Mesendoderm (in vitro differentiated cells): ENCODE data around the gene ALB. TPM values are rescaled to one million over a fixed set of nuclear protein-coding genes. Genes with fewer than 3 reads are reported as not detected.
"Not testable (repeated sequence)": the region's sequence is repeated elsewhere in the genome, so short reads cannot be mapped to it uniquely, and the experiment has no call there.

ENCODE experiments used
- DNase-seq: peaks from one replicate; pipeline ENCODE4 v3.0.0; 2013
- H2AK5ac ChIP-seq: 2 replicates; pipeline ENCODE4 v1.6.1; 2013; ENCODE audit warnings: low read length, inconsistent platforms
- H2BK120ac ChIP-seq: 2 replicates; pipeline ENCODE4 v1.6.1; 2013; ENCODE audit warnings: low read depth, mild to moderate bottlenecking, low read length, moderate library complexity, mixed read lengths
- H2BK15ac ChIP-seq: replicated peaks from 2 replicates; pipeline ENCODE4 v1.6.1; 2013; ENCODE audit warnings: low read depth, mild to moderate bottlenecking, moderate library complexity
- H2BK5ac ChIP-seq: 2 replicates; pipeline ENCODE4 v1.6.1; 2013; ENCODE audit warnings: low read length, inconsistent platforms
- H3K18ac ChIP-seq: 2 replicates; pipeline ENCODE4 v1.6.1; 2013; ENCODE audit warnings: mild to moderate bottlenecking, low read length, mixed read lengths
- H3K23ac ChIP-seq: one replicate; pipeline ENCODE4 v1.6.1; 2013; ENCODE audit warnings: low read length
- H3K27ac ChIP-seq: 2 replicates; pipeline ENCODE4 v1.5.1; 2013; ENCODE audit warnings: low read depth, mild to moderate bottlenecking, inconsistent platforms, low read length, moderate library complexity
- H3K27me3 ChIP-seq: 2 replicates; pipeline ENCODE4 v1.6.1; 2013; ENCODE audit warnings: low read length, control low read depth, mild to moderate bottlenecking, inconsistent platforms; ENCODE audit not compliant: insufficient read depth, poor library complexity
- H3K36me3 ChIP-seq: 2 replicates; pipeline ENCODE4 v1.6.1; 2013; ENCODE audit warnings: low read length, inconsistent platforms; ENCODE audit not compliant: control insufficient read depth, insufficient read depth
- H3K4ac ChIP-seq: one replicate; pipeline ENCODE4 v1.6.1; 2013; ENCODE audit warnings: low read depth, mild to moderate bottlenecking, low read length, moderate library complexity
- H3K4me1 ChIP-seq: 2 replicates; pipeline ENCODE4 v1.6.1; 2013; ENCODE audit warnings: low read depth, low read length, inconsistent platforms; ENCODE audit not compliant: control insufficient read depth
- H3K4me2 ChIP-seq: 2 replicates; pipeline ENCODE4 v1.6.1; 2013; ENCODE audit warnings: low read length
- H3K4me3 ChIP-seq: 2 replicates; pipeline ENCODE4 v1.5.1; 2013; ENCODE audit warnings: mild to moderate bottlenecking, low read length
- H3K56ac ChIP-seq: one replicate; pipeline ENCODE4 v1.6.1; 2013; ENCODE audit warnings: low read length
- H3K79me1 ChIP-seq: 2 replicates; pipeline ENCODE4 v1.6.1; 2013; ENCODE audit warnings: low read length, inconsistent platforms
- H3K79me2 ChIP-seq: 2 replicates; pipeline ENCODE4 v1.6.1; 2013; ENCODE audit warnings: mild to moderate bottlenecking, low read length; ENCODE audit not compliant: control insufficient read depth, insufficient read depth
- H3K9ac ChIP-seq: 2 replicates; pipeline ENCODE4 v1.6.1; 2013; ENCODE audit warnings: low read length, inconsistent platforms
- H4K5ac ChIP-seq: one replicate; pipeline ENCODE4 v1.6.1; 2013; ENCODE audit warnings: low read length
- H4K8ac ChIP-seq: one replicate; pipeline ENCODE4 v1.6.1; 2013; ENCODE audit warnings: low read depth, mild to moderate bottlenecking, control low read depth, low read length, moderate library complexity
- WGBS: extraction: QIAGEN DNeasy Blood & Tissue Kit; methylation state at CpG from one replicate; pipeline ENCODE4 v1.1.7; 2013; ENCODE audit warnings: low lambda C conversion rate, missing lambda C conversion rate; ENCODE audit not compliant: insufficient coverage; ENCODE audit errors: extremely low coverage; 5-methylcytosine and 5-hydroxymethylcytosine counted together
- polyA plus RNA-seq, 2 experiments: library from polyadenylated mRNA; stranded (reverse); fragments of 200-250 nt; gene quantifications; one replicate each; pipeline ENCODE4 v1.2.3, GENCODE V29; 2013

Gene ALB
- 0.56 TPM for polyA plus RNA-seq (2013, experiment 1 of 2)
- 0.53 TPM for polyA plus RNA-seq (2013, experiment 2 of 2)

GRCh38 chr4:73404042-73404441, at the start of gene ALB:
ALB (plus strand) TSS chr4:73404287; CDS start chr4:73404328, 41 bp downstream.
- Histone ChIP-seq H2BK5ac (no peak within 1 kb of the TSS), H2BK120ac (no peak within 1 kb of the TSS), H2BK15ac (no peak within 1 kb of the TSS), H3K36me3 (no peaks in the 10 kb centered on the region), H4K5ac (no peak within 1 kb of the TSS), H3K27me3 (no peaks in the 10 kb centered on the region), H3K4me3 (no peak within 1 kb of the TSS), H3K9ac (no peak within 1 kb of the TSS), H3K79me2 (no peaks in the 10 kb centered on the region), H3K56ac (no peak within 1 kb of the TSS), H4K8ac (no peak within 1 kb of the TSS), H3K79me1 (no peaks in the 10 kb centered on the region), H3K4me2 (no peak within 1 kb of the TSS), H3K23ac (no peak within 1 kb of the TSS), H3K4me1 (no peaks in the 10 kb centered on the region), H3K27ac (no peak within 1 kb of the TSS), H3K4ac (no peak within 1 kb of the TSS), H3K18ac (no peak within 1 kb of the TSS), H2AK5ac (no peak within 1 kb of the TSS)
- no CpG with 5 or more reads among the region's 7 CpGs for WGBS
- no peak for DNase-seq

GRCh38 chr4:73357174-73357573, 46.9 kb upstream of the ALB start:
- not testable (repeated sequence) for H2AK5ac ChIP-seq, H3K4ac ChIP-seq, H3K23ac ChIP-seq, H3K18ac ChIP-seq, H2BK15ac ChIP-seq, H3K9ac ChIP-seq, H4K8ac ChIP-seq, H3K79me2 ChIP-seq, H3K4me1 ChIP-seq, H3K56ac ChIP-seq, H3K27me3 ChIP-seq, H3K27ac ChIP-seq, H3K79me1 ChIP-seq, H3K4me3 ChIP-seq, H2BK5ac ChIP-seq, H3K36me3 ChIP-seq, H2BK120ac ChIP-seq, H3K4me2 ChIP-seq, DNase-seq, H4K5ac ChIP-seq
- no CpG with 5 or more reads among the region's 1 CpG for WGBS

- not testable (repeated sequence) for DNase-seq, H3K4me3 ChIP-seq, H2BK15ac ChIP-seq, H4K5ac ChIP-seq, H2BK120ac ChIP-seq, H3K79me1 ChIP-seq, H3K4me1 ChIP-seq, H3K18ac ChIP-seq, H3K9ac ChIP-seq, H3K27me3 ChIP-seq, H3K23ac ChIP-seq, H3K79me2 ChIP-seq, H3K4ac ChIP-seq, H3K4me2 ChIP-seq, H3K36me3 ChIP-seq, H2AK5ac ChIP-seq, H4K8ac ChIP-seq, H3K56ac ChIP-seq, H3K27ac ChIP-seq, H2BK5ac ChIP-seq
- no CpG with 5 or more reads among the region's 8 CpGs for WGBS
Measured at GRCh38 chr4:73369506-73370199, 34.4 kb upstream of the ALB start.

GRCh38 chr4:73375328-73375741, 28.8 kb upstream of the ALB start:
- H3K4me3 ChIP-seq = no peak overlapping the region
- no peak overlapping the region for H3K9ac ChIP-seq
- H3K4ac ChIP-seq = no peak overlapping the region
- H3K4me1 ChIP-seq = no peaks in the 10 kb centered on the region
- no peak for DNase-seq
- H3K36me3 ChIP-seq = no peaks in the 10 kb centered on the region
- no peak overlapping the region for H4K5ac ChIP-seq
- no peak overlapping the region for H3K18ac ChIP-seq
- no peak overlapping the region for H2BK120ac ChIP-seq
- WGBS = no CpG with 5 or more reads among the region's 1 CpG
- no peak overlapping the region for H3K23ac ChIP-seq
- H3K27ac ChIP-seq = no peak overlapping the region
- no peaks in the 10 kb centered on the region for H3K27me3 ChIP-seq
- H2BK5ac ChIP-seq = no peak overlapping the region
- H3K56ac ChIP-seq = no peak overlapping the region
- H2AK5ac ChIP-seq = no peak overlapping the region
- no peaks in the 10 kb centered on the region for H3K79me2 ChIP-seq
- no peak overlapping the region for H3K4me2 ChIP-seq
- H2BK15ac ChIP-seq = no peak overlapping the region
- no peak overlapping the region for H4K8ac ChIP-seq
- no peaks in the 10 kb centered on the region for H3K79me1 ChIP-seq

GRCh38 chr4:73376251-73376650, 27.8 kb upstream of the ALB start:
- Histone ChIP-seq H4K5ac (no peak overlapping the region), H2AK5ac (no peak overlapping the region), H2BK120ac (no peak overlapping the region), H3K18ac (no peak overlapping the region), H3K23ac (no peak overlapping the region), H3K4me1 (no peaks in the 10 kb centered on the region), H3K9ac (no peak overlapping the region), H3K56ac (no peak overlapping the region), H3K27ac (no peak overlapping the region), H4K8ac (no peak overlapping the region), H3K4me2 (no peak overlapping the region), H3K4me3 (no peak overlapping the region), H3K36me3 (no peaks in the 10 kb centered on the region), H2BK15ac (no peak overlapping the region), H3K79me1 (no peaks in the 10 kb centered on the region), H3K27me3 (no peaks in the 10 kb centered on the region), H3K4ac (no peak overlapping the region), H3K79me2 (no peaks in the 10 kb centered on the region), H2BK5ac (no peak overlapping the region)
- DNase-seq = no peak

- Histone ChIP-seq H2AK5ac (no peak overlapping the region), H3K27me3 (no peaks in the 10 kb centered on the region), H3K56ac (no peak overlapping the region), H2BK5ac (no peak overlapping the region), H3K79me2 (no peaks in the 10 kb centered on the region), H4K8ac (no peak overlapping the region), H3K9ac (no peak overlapping the region), H3K4me3 (no peak overlapping the region), H3K23ac (no peak overlapping the region), H4K5ac (no peak overlapping the region), H3K18ac (no peak overlapping the region), H3K79me1 (no peaks in the 10 kb centered on the region), H3K27ac (no peak overlapping the region), H3K4me2 (no peak overlapping the region), H3K4me1 (no peaks in the 10 kb centered on the region), H3K4ac (no peak overlapping the region), H2BK15ac (no peak overlapping the region), H2BK120ac (no peak overlapping the region), H3K36me3 (no peaks in the 10 kb centered on the region)
- DNase-seq = no peak
- no CpG with 5 or more reads among the region's 4 CpGs for WGBS
Measured at GRCh38 chr4:73376976-73377375, 27.1 kb upstream of the ALB start.
